Retina (tissue), 1 donor: ENCODE results near the gene TRIM14.
A peak's percentile ranks its signal among the peaks of the same experiment; 100 is the strongest.
"Not testable (repeated sequence)": the region's sequence is repeated elsewhere in the genome, so short reads cannot be mapped to it uniquely, and the experiment has no call there.

ENCODE experiments used
- DNase-seq: peaks from one replicate; pipeline ENCODE4 v3.0.0-alpha.2; 2016

The TRIM14 gene

DNA sequence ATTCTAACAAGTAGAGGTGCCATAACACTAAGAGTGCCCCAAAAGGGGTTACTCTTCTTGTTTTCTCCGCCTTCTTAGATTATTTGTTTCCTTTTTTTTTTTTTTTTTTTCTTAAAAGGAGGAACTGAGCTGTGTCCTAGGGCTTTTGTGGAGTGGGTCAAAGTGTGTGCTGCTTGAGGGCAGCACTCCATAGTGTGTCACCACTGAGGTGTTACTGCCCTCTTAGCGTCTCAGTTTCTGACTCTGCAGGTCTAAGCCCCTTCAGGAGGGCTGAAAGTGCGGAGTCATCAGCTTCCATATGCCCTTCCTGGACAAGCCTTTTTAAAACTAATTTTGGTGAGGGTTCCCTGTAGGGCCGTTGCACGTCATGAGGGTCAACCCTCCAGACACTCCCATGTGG is 75.1 kb downstream of the TRIM14 start:
- no peak for DNase-seq

DNA sequence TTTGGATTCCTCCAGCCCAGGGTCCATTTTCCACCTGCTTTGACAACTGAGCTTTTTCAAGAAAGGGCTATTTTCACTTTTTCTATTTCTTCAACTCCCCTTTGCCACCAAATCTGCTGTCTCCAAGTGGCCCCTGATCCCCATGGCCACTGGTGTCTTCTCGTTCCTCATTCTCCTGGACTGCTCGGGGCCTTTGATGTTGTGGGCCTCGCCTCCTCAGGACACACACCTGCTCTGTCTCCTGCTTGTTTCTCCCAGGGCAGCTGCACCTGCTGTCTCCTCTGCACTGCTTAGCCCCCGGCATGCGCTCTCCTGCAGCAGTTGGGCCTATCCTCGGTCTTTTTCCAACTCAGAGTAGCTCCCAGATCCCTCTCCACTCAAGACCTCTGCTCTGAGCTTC is 78.8 kb downstream of the TRIM14 start:
- no peak for DNase-seq

DNA sequence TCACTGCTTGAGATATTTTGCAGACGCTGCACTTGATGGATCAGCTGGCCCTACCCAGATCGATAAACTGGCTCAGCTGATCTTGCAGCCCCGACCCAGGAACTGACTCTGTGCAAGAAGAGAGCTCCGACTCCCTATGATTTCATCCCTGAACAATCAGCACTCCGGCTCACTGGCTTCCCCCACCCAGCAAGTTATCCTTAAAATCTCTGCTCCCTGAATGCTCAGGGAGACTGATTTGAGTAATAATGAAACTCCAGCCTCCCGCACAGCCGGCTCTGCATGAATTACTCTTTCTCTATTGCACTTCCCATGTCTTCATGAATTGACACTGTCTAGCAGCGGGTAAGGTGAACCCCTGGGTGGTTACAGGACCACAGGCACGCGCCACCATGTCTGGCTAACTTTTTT is 79.4 kb downstream of the TRIM14 start:
- no peak for DNase-seq

DNA sequence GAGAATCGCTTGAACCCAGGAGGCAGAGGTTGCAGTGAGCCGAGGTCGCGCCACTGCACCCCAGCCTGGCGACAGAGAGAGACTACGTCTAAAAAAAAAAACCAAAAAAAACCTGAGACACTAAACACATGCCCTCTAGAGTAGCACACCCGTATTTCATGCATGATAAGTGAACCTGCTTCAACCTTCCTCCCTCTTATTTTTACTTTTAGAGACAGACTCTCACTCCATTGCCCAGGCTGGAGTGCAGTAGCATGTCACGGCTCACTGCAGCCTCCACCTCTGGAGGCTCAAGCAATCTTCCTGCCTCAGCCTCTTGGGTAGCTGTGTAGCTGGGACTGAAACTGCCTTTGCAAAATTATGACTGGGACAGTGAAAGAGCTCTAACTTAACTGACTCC is 80.1 kb downstream of the TRIM14 start:
- no peak for DNase-seq

DNA sequence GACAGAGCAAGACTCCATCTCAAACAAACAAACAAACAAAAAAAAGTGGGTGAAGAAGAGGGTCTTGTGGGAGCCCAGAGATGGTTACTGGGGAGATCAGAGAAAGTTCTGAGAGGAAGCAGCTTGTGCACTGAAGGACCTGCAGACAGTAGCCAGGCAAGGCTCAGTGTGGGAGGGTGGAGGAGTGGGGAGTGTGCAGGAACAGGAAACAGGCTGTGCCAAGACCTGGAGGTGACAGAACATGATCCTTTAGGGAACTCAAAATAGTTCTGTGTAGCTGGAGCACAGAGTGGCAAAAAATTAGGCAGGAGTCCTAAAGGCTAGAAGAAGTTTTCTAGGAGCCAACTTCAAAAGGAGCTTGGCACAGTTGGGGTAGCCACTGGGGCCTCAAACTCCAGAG is 81.7 kb downstream of the TRIM14 start:
- DNase-seq = no peak

DNA sequence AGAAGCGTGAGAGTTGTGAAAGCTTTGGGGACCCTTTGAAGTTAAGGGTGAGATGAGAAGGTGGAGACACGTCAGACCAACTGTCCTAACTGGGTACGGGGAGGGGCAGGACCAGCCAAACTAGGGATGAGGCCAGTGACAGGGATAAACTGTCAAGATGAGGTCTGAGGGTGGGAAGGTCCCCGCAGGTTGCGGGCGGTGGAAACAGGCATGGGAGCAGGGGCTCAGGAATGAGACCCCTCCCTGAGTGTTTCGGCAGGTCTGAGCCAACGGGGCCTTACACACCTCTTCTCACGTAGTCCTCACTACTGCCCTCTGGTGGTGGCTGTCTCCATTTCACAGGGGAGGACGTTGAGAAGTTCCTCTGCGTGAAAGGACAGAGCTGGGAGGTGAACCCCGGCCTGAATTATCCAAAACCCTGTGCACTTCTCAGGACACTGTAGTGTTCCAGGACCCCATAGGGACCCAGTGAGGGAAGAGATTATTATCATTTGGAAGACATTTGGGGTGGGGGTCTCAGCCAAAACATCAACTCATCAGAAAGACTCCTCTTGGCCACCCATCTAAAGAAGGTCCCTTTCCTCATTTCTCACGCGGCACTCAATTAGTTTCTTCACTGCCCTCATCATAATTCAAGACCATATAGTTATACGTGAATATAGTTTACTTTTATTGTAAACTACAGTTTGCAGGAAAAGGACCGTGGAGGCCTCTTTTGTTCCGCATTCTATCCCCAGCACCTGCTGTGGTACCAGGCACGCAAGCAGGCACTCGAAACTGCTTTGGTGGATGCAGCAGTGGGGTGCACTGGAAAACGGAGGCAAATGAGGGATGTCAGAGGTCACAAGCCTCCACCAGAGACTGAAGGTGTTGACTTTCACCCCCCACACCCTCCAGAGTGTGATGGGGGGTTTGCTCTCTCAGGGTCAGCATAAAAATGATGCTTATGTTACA is 84.2 kb downstream of the TRIM14 start:
- DNase-seq = peak; percentile 77

DNA sequence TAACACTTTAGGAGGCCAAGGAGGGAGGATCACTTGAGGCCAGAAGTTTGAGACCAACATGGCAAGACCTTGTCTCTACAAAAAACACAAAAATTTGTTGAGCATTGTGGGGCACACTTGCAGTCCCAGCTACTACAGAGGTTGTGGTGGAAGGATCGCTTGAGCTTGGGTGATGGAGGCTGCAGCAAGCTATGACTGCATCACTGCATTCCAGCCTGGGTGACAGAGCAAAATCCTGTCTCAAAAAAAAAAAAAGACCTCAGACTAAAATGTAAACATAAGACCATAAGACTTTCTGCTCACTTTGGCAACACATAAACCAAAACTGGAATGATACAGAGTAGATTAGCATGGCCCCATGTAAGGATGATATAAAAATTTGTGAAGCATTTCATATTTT is 87.1 kb downstream of the TRIM14 start:
- no peak for DNase-seq

DNA sequence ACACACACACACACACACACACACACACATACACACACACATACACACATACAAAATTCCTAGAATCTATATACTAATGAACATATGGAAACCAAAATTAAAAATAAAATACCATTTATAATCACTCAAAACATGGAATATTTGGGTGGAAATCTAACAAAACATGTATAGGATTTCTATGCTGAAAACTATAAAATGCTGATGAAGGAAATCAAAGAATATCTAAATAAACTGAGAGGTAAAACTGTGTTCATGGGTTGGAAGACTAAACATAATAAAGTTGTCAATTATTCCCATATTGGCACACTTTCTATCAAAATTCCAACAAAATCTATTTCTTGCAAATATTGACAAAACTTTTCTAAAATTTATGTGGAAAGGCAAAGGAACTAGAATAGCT is 87.9 kb downstream of the TRIM14 start:
- no peak for DNase-seq

DNA sequence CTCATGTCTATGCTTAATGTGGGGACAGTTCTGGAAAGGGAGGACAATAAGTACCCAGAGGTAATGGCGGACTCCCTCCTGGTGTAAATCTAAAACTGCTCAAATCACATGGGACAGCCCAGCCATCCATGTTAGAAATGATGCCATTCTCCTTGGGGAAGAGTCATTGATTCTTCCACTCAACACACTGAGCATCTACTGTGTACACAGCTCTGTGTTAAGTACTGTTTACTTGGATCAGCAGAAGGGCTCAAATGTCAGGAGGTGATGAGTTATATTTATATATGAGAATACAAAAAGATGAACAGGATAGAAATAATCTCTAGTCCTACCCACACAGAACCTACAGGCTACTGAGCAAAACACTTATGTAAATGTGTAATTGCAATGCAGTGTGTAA is 94.3 kb downstream of the TRIM14 start:
- no peak for DNase-seq

DNA sequence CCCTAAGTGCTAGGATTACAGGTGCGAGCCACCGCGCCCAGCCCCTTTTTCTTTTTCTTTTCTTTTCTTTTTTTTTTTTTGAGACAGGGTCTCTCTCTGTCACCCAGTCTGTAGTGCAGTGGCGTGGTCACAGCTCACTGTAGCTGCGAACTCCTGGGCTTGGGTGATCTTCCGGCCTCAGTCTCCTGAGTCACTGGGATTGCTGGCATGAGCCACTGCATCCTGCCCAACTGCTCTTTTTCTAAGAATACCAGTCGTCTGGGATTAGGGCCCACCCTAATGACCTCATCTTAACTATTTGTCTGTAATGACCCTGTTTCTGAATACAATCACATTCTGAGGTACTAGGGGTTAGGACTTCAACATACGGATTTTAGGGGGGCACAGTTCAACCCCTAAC is 96.6 kb downstream of the TRIM14 start:
- DNase-seq = no peak

DNA sequence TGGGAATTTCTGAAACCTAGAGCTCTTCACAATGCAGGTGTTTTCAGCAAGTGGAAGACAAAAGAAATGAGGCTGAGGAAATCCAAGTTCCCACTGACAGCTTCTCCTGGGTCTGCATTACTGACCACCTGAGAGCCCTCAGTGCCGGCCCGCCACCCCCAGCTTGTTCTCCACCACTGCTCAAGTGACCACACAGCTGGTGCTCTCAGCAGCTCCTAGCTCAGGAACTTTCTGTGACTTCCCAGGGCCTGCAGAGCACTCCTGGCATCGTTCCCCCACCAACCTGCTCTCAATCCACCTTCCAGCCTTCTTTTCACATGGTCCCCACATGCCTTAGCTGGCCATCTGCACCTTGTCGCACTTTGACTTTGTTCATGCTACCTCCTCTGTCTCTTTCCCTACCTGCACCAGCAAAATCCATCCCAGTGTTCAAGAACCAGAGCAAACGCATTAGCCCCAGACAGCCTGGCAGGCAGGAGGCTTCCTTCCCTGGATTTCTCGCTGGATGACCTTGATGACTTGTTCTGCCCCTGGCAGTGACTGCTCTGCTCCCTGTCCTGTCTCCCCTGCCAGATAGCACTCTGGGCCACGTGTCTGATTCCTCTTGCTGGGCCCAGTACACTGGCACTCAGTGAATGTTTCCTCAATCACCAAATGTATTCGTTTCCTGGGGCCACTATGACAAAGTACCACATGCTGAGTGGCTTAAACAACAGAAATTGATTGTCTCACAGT is 97.5 kb downstream of the TRIM14 start:
- DNase-seq = no peak

DNA sequence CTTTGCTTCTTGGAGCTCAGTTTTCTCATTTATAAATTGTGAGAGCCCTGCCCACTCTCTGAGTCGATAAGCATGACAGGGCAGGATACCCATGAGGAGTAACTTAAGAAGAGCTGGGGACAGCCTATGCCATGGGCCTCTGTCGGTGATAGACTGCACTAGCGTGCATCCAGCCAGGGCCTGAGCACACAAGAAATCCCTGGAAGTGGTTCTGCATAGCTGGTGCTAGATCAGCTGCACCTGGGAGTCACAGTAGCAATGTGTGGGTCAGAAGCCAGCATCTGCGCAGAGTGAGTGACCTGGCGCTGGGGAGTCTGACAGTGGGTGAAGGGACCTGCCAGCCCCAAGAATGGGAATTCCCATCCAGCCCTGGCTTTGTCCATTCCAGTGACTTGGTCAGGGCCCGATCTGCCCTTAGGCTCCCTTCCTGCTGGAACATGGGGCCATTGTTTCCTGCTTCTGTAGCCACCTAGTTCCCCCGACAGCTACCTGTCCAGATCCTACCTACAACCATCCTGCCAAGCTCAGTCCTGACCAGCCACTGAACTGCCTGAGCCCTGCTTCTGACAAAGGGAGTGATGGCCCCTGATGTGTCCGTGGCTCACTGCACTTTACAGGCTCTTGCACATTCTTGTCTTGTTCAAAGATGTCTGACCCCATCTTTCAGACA is 98.4 kb downstream of the TRIM14 start:
- DNase-seq = no peak

DNA sequence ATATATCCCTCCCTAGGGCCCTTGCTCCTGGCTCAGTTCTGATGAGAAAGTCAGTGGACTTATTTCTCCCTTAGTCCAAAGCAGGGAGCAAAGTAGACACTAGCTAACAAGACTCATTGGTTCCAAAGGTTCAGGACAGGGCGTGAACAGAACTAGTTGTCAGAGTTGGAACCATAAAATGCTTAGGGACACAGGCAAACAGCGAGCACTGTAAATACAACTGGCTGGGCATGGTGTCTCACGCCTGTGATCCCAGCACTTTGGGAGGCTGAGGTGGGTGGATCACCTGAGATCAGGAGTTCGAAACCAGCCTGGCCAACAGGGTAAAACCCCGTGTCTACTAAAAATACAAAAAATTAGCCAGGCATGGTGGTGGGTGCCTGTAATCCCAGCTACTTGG is 99.2 kb downstream of the TRIM14 start:
- not testable (repeated sequence) for DNase-seq
